Measurements from ENCODE around the gene CXorf66.

The CXorf66 gene

DNA sequence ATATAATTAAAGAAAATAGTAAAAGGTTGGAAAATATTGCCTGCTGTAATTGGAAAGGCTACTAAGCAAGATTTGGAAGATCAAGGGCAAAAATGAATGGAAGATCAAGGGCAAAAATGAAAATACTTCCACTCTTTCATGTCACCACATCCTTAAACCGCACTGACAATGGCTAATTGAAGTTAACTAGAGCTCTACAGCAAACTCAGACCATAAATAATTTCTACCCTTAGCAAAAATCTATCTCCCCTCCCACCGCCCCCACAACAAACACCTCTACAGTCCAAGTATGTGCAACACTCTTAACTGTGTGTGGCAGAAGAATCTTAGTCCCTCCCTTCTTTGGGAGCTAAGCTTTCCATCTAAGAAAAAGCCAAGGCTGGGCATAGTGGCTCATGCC is 59.6 kb downstream of the CXorf66 start:
- TF ChIP-seq, protein P1, sequence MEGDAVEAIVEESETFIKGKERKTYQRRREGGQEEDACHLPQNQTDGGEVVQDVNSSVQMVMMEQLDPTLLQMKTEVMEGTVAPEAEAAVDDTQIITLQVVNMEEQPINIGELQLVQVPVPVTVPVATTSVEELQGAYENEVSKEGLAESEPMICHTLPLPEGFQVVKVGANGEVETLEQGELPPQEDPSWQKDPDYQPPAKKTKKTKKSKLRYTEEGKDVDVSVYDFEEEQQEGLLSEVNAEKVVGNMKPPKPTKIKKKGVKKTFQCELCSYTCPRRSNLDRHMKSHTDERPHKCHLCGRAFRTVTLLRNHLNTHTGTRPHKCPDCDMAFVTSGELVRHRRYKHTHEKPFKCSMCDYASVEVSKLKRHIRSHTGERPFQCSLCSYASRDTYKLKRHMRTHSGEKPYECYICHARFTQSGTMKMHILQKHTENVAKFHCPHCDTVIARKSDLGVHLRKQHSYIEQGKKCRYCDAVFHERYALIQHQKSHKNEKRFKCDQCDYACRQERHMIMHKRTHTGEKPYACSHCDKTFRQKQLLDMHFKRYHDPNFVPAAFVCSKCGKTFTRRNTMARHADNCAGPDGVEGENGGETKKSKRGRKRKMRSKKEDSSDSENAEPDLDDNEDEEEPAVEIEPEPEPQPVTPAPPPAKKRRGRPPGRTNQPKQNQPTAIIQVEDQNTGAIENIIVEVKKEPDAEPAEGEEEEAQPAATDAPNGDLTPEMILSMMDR (IDR thresholded peaks at IDR 0.05) = no peak
- no peak for DNase-seq (ENCODE audit: low spot score)
- Histone ChIP-seq H3K27ac (no peak overlapping the region), H3K4me3 (no peak overlapping the region)

Data from coronary artery (tissue), 2 donors.